Nephron progenitor cell (in vitro differentiated cells): ENCODE measurements around the gene PLSCR5.

Experiments used
- DNase-seq: peaks from one replicate; pipeline ENCODE4 v3.0.0; 2021
- H3K27ac Mint-ChIP-seq: 2 replicates; pipeline ENCODE4 v1.8.0; 2021; ENCODE audit warnings: mild to moderate bottlenecking, moderate library complexity, mixed read lengths
- H3K27me3 Mint-ChIP-seq: 2 replicates; pipeline ENCODE4 v1.8.0; 2021; ENCODE audit warnings: mild to moderate bottlenecking, low read depth, mixed read lengths; ENCODE audit not compliant: poor library complexity
- H3K36me3 Mint-ChIP-seq: 2 replicates; pipeline ENCODE4 v1.8.0; 2021; ENCODE audit warnings: low read depth, mixed read lengths
- H3K4me1 Mint-ChIP-seq: 2 replicates; pipeline ENCODE4 v1.8.0; 2021; ENCODE audit warnings: mixed read lengths
- H3K4me3 Mint-ChIP-seq: 2 replicates; pipeline ENCODE4 v1.8.0; 2021; ENCODE audit warnings: mild to moderate bottlenecking, moderate library complexity, mixed read lengths
- H3K9me3 Mint-ChIP-seq: 2 replicates; pipeline ENCODE4 v1.8.0; 2021; ENCODE audit warnings: mild to moderate bottlenecking, moderate library complexity, mixed read lengths
- TF ChIP-seq, protein P1 (sequence below): fragments of 200-600 bp; sonication (generic); IDR thresholded peaks from 2 replicates; pipeline ENCODE4 v1.5.0; 2021; ENCODE audit warnings: antibody characterized with exemption

Gene PLSCR5

DNA sequence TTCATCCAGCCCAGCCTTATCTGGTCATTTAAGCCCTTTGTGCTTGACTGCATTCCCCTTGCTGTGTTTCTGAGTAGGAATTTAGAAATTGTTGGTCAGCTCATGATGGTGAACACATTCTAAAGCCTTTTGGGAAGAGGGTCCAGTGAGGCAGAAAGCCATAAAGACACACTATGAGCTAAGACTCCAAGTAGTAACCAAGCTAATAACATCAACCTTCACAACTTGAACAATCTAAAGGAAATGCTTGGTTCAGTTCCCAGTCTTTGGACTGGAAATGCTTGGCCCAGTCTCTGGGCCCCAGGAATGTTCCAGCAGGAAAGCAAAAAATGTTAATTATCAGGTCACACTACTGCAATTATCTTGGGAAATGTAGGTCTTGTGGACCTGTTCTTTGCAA lies 68.5 kb downstream of the PLSCR5 start:
- H3K36me3 Mint-ChIP-seq, result peaks cover 55% of the 10 kb centered on the region
- no peak overlapping the region for H3K4me3 Mint-ChIP-seq
- TF ChIP-seq, protein P1, sequence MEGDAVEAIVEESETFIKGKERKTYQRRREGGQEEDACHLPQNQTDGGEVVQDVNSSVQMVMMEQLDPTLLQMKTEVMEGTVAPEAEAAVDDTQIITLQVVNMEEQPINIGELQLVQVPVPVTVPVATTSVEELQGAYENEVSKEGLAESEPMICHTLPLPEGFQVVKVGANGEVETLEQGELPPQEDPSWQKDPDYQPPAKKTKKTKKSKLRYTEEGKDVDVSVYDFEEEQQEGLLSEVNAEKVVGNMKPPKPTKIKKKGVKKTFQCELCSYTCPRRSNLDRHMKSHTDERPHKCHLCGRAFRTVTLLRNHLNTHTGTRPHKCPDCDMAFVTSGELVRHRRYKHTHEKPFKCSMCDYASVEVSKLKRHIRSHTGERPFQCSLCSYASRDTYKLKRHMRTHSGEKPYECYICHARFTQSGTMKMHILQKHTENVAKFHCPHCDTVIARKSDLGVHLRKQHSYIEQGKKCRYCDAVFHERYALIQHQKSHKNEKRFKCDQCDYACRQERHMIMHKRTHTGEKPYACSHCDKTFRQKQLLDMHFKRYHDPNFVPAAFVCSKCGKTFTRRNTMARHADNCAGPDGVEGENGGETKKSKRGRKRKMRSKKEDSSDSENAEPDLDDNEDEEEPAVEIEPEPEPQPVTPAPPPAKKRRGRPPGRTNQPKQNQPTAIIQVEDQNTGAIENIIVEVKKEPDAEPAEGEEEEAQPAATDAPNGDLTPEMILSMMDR, result no peak
- no peaks in the 10 kb centered on the region for H3K27me3 Mint-ChIP-seq
- no peak for DNase-seq
- H3K27ac Mint-ChIP-seq, result no peak overlapping the region
- peaks cover 11% of the 10 kb centered on the region for H3K4me1 Mint-ChIP-seq
- H3K9me3 Mint-ChIP-seq, result peaks cover 15% of the 10 kb centered on the region
